GM19438 (cell line): ENCODE measurements around the gene GMDS.

ENCODE experiments used
- ATAC-seq: cut with Tn5 transposase; IDR thresholded peaks from one replicate; pipeline ENCODE4 v1.9.1; 2021; ENCODE audit warnings: low read depth; ENCODE audit not compliant: unreplicated experiment

The GMDS gene

DNA sequence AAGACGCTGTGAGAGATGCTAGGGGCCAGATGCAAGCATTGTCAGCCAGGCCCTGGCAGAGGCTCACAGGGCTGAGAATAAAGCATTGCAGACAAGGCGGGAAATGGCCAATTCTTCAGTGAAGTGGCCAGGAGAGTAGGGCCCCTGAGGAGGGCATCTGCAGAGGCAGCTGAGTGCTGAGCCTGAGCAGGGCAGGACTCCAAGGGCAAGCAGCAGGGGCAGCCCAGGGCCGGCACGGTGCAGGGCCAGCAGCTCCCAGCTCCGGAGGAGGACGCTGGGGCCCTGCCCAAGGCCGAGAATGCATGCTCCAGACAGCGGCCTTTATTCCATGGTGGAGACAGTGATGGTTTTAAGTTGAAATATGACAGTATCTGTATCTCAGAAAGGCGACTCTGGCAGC is 330.2 kb downstream of the GMDS start:
- no peak for ATAC-seq

DNA sequence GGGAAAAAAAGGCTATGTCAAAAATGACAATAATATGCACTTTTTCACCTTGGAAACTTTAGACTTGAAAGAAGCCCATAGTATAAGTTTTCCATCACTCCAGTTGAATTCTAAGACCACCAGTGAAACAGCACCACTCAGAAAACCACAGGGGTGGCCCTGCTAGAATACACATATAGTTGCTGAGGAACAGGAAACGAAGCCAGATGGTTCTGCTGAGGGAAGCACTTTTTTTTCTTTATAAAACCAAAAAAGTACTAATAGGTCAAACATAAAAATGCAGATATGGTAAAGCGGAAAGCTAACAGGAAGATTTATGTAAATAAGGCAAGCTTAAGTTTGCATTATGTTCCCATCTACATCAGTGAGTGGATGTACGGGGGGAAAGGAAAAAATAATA is 331.8 kb downstream of the GMDS start:
- no peak for ATAC-seq

GRCh38 chr6:1912731-1913130 is 332.7 kb downstream of the GMDS start:
- no peak for ATAC-seq

DNA sequence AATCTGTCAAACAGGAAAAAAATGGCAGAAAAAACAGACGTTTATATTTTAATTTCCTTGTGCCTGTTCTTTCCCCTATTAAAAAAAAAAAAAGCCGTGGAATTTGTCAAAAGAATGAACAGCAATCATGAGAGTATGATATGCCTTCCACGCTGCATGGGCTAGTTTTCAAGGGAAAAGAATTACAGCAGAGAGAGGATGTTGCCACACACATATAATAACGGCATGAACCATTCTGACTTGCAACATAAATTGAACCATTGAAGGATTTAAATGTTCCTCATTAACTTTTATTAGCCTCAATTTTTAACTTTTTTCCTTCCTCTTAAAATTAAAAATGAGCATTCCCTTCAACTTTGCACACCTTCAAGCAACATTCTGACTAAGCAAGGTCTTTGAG is 333.9 kb downstream of the GMDS start:
- ATAC-seq, result no peak

DNA sequence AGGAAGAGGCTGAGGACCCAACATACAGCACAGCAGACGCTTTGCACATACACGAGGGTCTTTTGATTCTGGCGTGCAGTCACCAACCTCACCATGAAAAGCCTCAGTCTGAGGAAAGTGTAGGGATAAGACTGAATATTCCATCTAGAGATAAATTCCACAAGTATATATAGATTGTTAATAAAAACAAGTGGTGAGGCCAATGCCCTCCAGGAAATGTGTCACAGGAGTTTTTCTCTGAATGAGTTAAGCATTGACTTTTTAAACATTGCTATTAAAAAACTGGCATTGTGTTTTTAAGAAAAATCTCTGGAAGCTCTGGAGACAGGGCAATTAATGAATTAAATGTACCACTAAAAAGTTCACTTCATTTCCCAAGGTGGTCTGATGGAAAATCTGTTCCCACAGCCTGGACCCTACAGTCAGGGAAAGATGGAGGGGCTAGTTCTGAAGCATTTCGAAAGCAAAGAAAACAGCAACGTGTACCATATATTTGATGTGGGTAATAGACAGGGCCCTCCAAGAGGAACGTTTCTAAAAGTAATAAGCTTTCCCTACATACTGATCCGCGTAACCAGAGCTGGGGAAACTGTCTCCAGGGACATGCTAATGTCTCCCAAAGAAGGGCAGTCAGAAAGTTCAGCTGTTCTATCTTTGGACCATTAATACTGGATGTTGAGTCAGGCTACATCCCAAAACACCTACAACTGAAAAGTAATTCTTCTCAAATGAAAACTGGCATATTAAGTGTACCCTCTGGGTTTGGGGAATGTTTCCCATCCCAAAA is 334.6 kb downstream of the GMDS start:
- ATAC-seq, result no peak

- no peak for ATAC-seq
These were observed 336.6 kb downstream of the GMDS start for GRCh38 chr6:1908784-1909183.

DNA sequence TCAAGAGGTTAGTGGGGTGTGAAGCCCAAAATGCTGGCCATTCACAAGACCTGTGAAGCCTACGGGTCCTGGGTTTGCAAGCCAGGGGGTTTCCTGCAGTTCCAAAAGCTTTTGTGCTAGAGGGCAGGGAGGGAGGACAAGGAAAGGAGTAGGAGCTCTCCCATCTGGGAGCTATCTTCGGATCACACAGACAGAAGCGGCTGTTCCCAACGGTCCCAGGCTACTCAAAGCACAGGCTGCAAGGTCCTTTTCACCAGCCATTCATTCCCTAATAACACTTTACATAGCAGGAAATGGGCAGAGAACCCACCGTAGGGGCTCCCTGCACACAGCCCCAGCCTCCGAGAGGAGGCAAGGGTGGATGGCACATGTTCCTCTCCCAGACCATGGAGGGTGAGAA is 338.8 kb downstream of the GMDS start:
- ATAC-seq, result no peak

DNA sequence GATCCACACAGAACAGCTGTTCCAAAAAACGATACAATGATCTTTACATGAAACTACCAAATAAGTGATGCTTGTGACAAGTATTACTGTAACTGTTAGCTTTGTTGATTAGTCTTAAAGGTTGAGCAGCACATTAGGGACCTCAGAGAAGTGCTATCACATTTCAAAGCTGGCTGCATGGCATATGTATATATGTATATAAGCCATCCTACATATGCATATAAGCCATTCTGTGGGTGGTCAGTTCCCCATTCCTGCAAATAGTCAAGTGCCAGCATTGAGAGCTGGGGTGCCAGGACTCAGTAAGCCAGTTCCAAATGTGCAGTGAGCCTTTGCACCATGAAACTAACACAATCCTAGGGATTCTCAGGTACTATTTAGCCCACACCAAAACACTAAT is 339.4 kb downstream of the GMDS start:
- no peak for ATAC-seq

- ATAC-seq, result no peak
These were observed 340.5 kb downstream of the GMDS start for GRCh38 chr6:1904898-1905297.

DNA sequence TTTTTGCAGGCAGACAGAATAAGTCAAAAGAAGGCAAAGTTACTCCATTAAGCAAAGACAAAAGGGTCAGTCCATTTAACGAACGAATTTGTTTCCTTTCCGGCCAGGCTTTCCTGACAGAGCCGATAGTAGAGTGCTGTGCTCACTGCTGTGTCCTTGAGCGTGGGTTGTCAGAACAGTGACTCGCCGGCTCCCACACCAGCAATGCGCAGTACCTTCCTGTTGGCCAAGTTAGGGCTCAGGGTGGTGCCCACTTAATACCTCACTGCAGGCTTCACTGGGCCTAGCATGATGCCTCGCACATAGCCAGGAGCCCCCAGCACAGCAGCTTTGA is 341.0 kb downstream of the GMDS start:
- no peak for ATAC-seq

GRCh38 chr6:1903780-1904465 is 341.5 kb downstream of the GMDS start:
- no peak for ATAC-seq

DNA sequence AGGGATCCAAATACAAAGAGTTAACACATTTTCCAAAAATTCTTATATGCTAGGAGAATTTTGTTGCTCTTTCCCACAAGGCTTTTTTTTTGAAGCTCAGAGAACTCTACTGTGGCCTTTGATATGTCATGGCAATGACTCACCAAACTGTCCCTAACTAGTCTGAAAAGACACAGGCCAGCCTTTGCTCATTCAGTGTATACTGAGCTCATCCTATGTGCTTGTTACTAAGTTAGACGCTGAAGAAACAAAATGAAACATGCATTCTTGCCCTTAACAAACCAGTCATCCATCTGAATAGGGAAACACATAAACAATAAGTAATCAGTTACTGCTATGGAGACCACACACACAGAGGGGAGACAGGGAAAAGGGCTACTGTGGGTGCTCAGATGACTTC is 343.8 kb downstream of the GMDS start:
- no peak for ATAC-seq

DNA sequence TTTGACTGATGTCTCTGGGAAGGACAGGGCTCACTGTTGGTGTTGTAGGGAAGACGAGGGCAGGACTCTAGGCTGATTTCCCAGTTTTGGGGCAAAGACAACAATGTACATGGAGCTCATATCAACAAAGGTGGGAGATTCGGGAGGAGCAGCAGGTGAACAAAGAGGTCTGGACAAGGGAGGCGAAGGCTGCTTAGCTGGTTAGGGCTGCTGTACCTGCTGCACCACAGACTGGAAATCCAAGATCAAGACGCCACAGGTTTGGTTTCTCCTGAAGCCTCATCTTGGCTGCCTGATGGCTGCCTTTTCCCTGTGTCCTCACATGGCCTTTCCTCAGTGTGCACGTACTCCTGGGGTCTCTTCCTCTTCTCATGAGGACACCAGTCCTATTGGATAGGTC is 348.5 kb downstream of the GMDS start:
- ATAC-seq, result no peak

DNA sequence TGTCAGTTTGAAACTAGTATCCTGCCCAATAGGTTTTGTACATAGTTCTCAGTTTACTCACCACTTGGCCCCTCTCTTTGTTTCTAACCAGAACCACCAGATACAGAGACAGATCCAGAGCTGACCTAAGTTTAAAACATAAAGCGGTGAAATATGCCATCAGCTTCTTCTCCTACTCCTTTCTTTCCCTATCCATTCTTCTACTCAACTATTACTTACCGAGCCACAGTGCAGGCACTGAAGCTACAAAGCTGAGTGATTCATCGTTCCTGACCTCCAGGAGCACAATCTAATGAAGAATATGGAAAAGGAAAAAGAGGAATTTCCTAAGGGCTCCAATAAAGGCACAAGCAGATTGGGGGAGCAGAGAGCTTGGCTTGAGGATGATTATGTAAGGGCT is 349.7 kb downstream of the GMDS start:
- no peak for ATAC-seq

DNA sequence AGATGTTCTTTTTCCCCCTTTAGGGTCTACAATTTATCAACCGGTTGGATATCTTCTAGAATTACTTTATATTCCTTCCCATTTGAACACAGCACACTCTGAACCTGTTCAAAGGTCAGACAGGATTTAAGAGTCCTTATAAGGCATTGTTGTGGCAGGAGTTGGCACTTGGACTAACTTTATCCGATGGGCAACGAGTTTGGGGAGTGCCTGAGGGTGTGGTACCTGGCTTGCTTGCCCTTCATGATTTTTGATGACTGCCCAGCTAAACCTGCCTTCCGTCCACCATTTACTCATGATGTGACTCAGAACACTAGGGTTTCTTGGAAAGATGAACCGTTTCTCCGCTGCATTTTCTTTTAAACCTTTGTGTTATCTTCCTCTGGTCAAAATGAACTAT is 350.5 kb downstream of the GMDS start:
- no peak for ATAC-seq

DNA sequence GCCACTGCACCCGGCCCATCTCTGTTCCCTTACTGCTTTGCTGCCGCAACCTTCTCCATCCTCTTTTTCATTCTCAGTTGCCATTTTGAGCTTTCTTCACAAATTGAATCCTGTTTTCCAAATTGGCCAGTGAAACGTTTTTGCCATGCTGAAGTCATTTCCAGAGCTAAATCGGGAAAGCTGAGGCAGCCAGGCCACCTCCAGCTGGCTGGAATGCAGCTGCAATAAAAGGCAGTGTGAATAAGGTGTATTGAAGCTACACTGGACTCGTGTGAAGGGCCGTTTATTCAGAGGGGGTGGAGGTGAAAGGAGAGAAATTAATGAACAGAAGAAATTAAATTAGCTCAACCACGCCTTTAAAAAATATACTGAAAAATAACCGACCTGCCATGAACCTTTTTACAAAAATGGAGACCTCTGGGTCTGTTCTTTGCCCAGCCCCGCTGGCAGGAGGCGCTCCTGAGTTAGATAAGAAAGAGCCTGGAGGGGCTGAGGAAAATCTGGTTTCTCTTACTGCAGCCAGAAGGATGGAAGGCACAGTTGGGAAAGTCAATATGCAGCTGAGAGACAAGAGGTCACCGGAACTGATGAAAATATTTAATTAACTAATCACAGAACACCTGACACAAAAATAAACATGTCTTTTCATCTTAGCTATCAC is 351.8 kb downstream of the GMDS start:
- no peak for ATAC-seq

- ATAC-seq, result no peak
These were observed 352.7 kb downstream of the GMDS start for GRCh38 chr6:1892716-1893115.

- ATAC-seq, result no peak
These were observed 354.4 kb downstream of the GMDS start for GRCh38 chr6:1890987-1891386.

DNA sequence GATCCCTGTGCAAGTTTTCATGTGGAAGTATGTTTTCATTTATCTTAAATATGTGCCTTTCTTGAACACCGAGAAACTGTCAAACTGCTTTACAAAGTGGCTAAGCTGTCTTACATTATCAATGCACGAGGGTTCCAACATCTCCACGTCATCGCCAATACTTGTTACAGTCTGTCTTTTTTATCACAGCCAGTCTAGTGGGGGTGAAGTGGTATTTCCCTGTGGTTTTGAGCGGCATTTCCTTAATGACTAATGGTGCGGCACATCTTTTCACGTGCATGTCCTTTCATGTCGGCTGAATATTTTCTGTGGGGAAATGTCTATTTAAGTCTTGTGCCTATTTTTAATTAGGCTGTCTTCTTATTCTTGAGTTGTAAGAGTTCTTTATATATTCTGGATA is 355.3 kb downstream of the GMDS start:
- no peak for ATAC-seq

DNA sequence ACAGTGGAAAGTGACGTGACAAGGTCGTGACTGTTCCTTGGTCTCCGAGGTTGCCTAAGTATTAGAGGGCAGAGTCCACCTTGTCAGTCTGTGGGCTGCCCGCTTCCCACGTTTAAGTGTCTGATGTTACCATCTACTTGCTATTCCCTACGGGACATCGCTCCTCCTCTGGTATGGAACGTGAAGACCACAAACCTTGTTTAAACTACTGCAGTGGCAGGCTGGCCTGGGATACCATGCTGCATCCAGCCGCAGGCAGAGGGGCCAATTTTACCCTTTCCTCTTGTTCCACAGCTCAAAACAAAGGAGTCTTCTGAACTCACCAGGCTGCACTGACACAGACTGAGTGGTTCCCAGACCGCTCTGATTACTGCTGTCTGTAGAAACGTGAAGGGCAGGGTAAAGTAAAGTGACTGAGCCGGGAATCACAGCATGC is 359.8 kb downstream of the GMDS start:
- no peak for ATAC-seq

DNA sequence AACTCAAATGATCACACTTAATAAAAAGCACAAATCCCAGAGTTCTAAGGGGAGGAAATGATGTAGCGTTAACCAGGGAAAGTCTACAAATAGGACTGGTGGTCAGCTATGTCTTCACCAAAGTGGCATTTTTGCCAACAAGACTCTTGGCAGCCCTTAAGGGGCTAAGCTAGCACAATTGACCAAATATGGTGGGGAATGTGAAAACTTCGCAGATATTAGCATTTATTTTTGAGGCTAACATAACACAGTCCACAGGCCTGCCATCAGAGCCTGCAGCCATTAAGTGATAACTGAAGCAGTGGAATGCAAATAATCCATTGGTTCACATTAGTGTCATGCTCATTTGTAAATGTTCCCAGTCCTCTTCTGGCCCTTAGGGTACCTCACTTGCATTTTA is 361.1 kb downstream of the GMDS start:
- no peak for ATAC-seq

DNA sequence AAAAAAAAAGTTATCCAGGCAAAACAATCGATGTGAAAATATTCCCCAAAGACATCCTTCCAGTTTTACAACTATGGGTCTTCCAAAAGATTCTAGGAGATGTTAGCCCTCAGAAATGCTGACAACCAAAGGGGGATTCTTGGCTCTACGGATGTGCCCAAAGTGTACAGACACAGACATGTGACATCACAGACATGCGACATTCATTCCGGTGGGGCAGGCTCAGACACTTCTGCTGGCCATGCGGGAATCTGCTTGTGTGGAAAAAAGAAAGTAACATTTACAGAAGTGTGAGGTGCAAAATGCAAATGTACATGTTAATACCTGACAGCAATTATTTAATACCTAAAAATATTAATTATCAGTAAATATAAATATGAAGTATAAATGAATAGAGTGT is 367.1 kb downstream of the GMDS start:
- ATAC-seq, result no peak
